Endothelial cell of umbilical vein (primary cell): ENCODE data around the gene SMIM24. TPM values are rescaled to one million over a fixed set of nuclear protein-coding genes. Genes with fewer than 3 reads are reported as not detected.

Source experiments
- BruUV-seq: library from RNA; stranded (reverse); fragments of 400-500 nt; replicated peaks from 2 replicates; lab custom pipeline; 2021; lab: Mats Ljungman, UMichigan
- CTCF ChIA-PET: fragments of 300-600, 350-600 bp; sonication (Branson Sonifier 250); formaldehyde crosslinking; loops from one replicate; lab custom pipeline; 2021; ENCODE audit warnings: antibody characterized with exemption, inconsistent platforms; lab: Charles Lee
- POLR2A ChIA-PET: fragments of 300-600, 350-600 bp; sonication (Branson Sonifier 250); formaldehyde crosslinking; loops from one replicate; lab custom pipeline; 2021; ENCODE audit warnings: antibody characterized with exemption, inconsistent platforms; lab: Charles Lee
- DNase-seq: peaks from one replicate; pipeline ENCODE4 v3.0.0-alpha.2; 2011; ENCODE audit warnings: low read depth, low spot score
- FAIRE-seq: peaks from 2 replicates; lab custom pipeline; 2011; peaks lifted over from hg19 to GRCh38; lab: Jason Lieb, UNC
- H2AFZ ChIP-seq: 2 replicates; pipeline ENCODE4 v1.6.0; 2012; ENCODE audit warnings: low read depth, low read length, control low read depth, inconsistent platforms
- H3K27ac ChIP-seq: 2 replicates; pipeline ENCODE4 v1.5.1; 2011; ENCODE audit warnings: low read depth, mild to moderate bottlenecking, control low read depth, low read length, moderate library complexity; ENCODE audit not compliant: insufficient read depth
- H3K27me3 ChIP-seq, 2 experiments: 2 replicates each; pipeline versions ENCODE4 v1.6.0 to v1.6.1; 2011; ENCODE audit warnings: low read length in 2 of 2, mixed read lengths in 1 of 2; ENCODE audit not compliant: control insufficient read depth in 2 of 2, insufficient read depth in 2 of 2
- H3K36me3 ChIP-seq, 2 experiments: 2 replicates in 1 of 2; 3 replicates in 1 of 2; pipeline ENCODE4 v1.5.1; 2011; ENCODE audit warnings: low read length in 2 of 2, mild to moderate bottlenecking in 1 of 2, moderate library complexity in 1 of 2; ENCODE audit not compliant: control insufficient read depth in 2 of 2, insufficient read depth in 2 of 2; ENCODE audit errors: extremely low read depth in 1 of 2
- H3K4me1 ChIP-seq: 3 replicates; pipeline ENCODE4 v1.5.1; 2011; ENCODE audit warnings: mild to moderate bottlenecking, low read length; ENCODE audit not compliant: control insufficient read depth, insufficient read depth; ENCODE audit errors: extremely low read depth
- H3K4me2 ChIP-seq: 2 replicates; pipeline ENCODE4 v1.6.1; 2011; ENCODE audit warnings: low read length, control low read depth, mixed read lengths; ENCODE audit not compliant: insufficient read depth
- H3K4me3 ChIP-seq, 3 experiments: fragments of 200-600 bp in 1 of 3; sonication (generic), shearing (Covaris generic) in 1 of 3; replicated peaks in 1 of 3; 2 replicates each; pipeline ENCODE4 v1.5.1; 2011 to 2016; ENCODE audit warnings: control low read depth in 3 of 3, low read length in 3 of 3, mild to moderate bottlenecking in 2 of 3, inconsistent platforms in 1 of 3, low read depth in 1 of 3, moderate library complexity in 1 of 3; ENCODE audit not compliant: insufficient read depth in 1 of 3
- H3K79me2 ChIP-seq: 2 replicates; pipeline ENCODE4 v1.6.0; 2012; ENCODE audit warnings: low read length, inconsistent platforms; ENCODE audit not compliant: control insufficient read depth, insufficient read depth
- H3K9ac ChIP-seq: replicated peaks from 2 replicates; pipeline ENCODE3; 2011; ENCODE audit warnings: low read length, control low read depth; ENCODE audit not compliant: insufficient read depth; ENCODE audit errors: extremely low read depth
- H3K9me1 ChIP-seq: replicated peaks from 3 replicates; pipeline ENCODE4 v1.6.0; 2011; ENCODE audit warnings: mild to moderate bottlenecking, low read length; ENCODE audit not compliant: control insufficient read depth, insufficient read depth; ENCODE audit errors: extremely low read depth
- H3K9me3 ChIP-seq: replicated peaks from 2 replicates; pipeline ENCODE4 v1.5.1; 2012; ENCODE audit warnings: low read length, inconsistent platforms; ENCODE audit not compliant: control insufficient read depth, insufficient read depth
- H4K20me1 ChIP-seq: replicated peaks from 2 replicates; pipeline ENCODE3; 2011; ENCODE audit warnings: mild to moderate bottlenecking, low read length; ENCODE audit not compliant: control insufficient read depth, insufficient read depth; ENCODE audit errors: extremely low read depth
- EZH2 ChIP-seq: IDR thresholded peaks from 2 replicates; pipeline ENCODE4 v1.6.1; 2012; ENCODE audit warnings: borderline replicate concordance, low read depth, mild to moderate bottlenecking, moderate library complexity, low read length, inconsistent platforms; ENCODE audit not compliant: severe bottlenecking
- FOS ChIP-seq: IDR thresholded peaks from 2 replicates; pipeline ENCODE4 v1.6.1; 2011; ENCODE audit warnings: mild to moderate bottlenecking, low read length, moderate library complexity, borderline replicate concordance; ENCODE audit not compliant: insufficient read depth
- GATA2 ChIP-seq: IDR thresholded peaks from 2 replicates; pipeline ENCODE4 v1.7.0; 2011; ENCODE audit warnings: low read depth, mild to moderate bottlenecking, moderate library complexity, mixed read lengths, low read length; ENCODE audit not compliant: insufficient read length, insufficient read depth
- JUN ChIP-seq: IDR thresholded peaks from 2 replicates; pipeline ENCODE4 v1.6.1; 2011; ENCODE audit warnings: borderline replicate concordance, low read depth; ENCODE audit not compliant: insufficient read length, insufficient read depth
- MYC ChIP-seq: IDR thresholded peaks from one replicate; pipeline ENCODE4 v1.6.1; 2011; ENCODE audit warnings: mild to moderate bottlenecking, low read depth, low read length
- POLR2A ChIP-seq: IDR thresholded peaks from 2 replicates; pipeline ENCODE4 v1.6.1; 2012; ENCODE audit warnings: low read depth, mild to moderate bottlenecking, control low read depth, low read length
- POLR2AphosphoS5 ChIP-seq: IDR thresholded peaks from 2 replicates; pipeline ENCODE4 v1.6.1; 2012; ENCODE audit warnings: low read depth, mild to moderate bottlenecking, control low read depth, low read length, moderate library complexity; ENCODE audit not compliant: insufficient read depth
- dilution Hi-C: fragments of 300-500 bp; cut with MboI; formaldehyde crosslinking; loops from one replicate; pipeline ENCODE4 v1.15.0; 2019; ENCODE audit warnings: low sequenced_read_pairs; ENCODE audit not compliant: extremely low pct_ligation_motif_present
- intact Hi-C: fragments of 100-400 bp; cut with micrococcal nuclease; formaldehyde crosslinking; loops from one replicate; pipeline ENCODE4 v1.10.0; 2022
- polyA plus RNA-seq, 4 experiments: library from polyadenylated mRNA; depleted of rRNA in 3 of 4; stranded (reverse) in 3 of 4; unstranded in 1 of 4; fragments of >200 nt; gene quantifications; 2 replicates each; pipeline versions ENCODE4 v1.2.1 to v1.2.3, GENCODE V29; 2011 to 2012; ENCODE audit warnings: missing spikeins in 1 of 4
- total RNA-seq: library from RNA; stranded (reverse); gene quantifications from 2 replicates; pipeline ENCODE4 v1.2.3, GENCODE V29; 2021
- TF ChIP-seq, protein P1 (sequence below): IDR thresholded peaks from 2 replicates; pipeline ENCODE4 v1.6.1; 2011; ENCODE audit not compliant: insufficient read depth, insufficient read length
- TF ChIP-seq, protein P2 (sequence below), 2 donors: IDR thresholded peaks; 1 replicate in 1 of 2; 2 replicates in 1 of 2; pipeline ENCODE4 v1.5.1; 2011; ENCODE audit warnings: low read length in 2 of 2, mild to moderate bottlenecking in 2 of 2, moderate library complexity in 2 of 2, control low read depth in 1 of 2, inconsistent platforms in 1 of 2, low read depth in 1 of 2; ENCODE audit not compliant: insufficient read depth in 1 of 2; ENCODE audit errors: extremely low read depth in 1 of 2

Gene SMIM24
- total and polyA plus RNA-seq, 2 donors (not counting 3 experiments of a cell fraction or from before 2014, with no cell fraction given), result not detected

DNA sequence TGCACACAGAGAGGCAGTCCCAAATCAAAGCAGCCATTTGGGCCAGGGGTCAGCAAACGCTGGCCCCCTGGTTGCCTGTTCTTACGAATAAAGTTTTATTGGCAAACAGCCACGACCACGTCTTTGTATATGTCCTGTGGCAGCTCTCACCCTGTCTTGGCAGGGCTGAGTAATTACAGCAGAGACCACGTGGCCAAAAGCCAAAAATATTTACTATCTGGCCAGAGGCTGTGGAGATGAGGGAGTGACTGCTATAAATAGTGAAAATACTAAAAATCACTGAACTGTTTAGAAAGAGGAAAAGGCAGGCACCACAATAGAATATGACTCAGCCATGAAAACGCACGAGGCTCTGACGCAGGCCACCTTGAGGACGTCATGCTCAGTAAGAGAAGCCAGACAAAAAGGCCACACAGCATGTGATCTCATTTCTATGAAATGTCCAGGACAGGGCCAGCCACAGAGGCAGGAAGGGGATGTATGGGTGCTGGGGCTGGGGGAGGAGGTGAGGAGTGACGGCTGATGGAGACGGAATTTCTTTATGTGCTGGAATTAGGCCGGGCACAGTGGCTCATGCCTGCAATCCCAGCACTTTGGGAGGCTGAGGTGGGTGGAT, 29.4 kb downstream of the SMIM24 start:
- H2AFZ ChIP-seq, result no peak overlapping the region
- peaks cover 11% of the 10 kb centered on the region for H3K4me1 ChIP-seq
- H3K4me3 ChIP-seq, result no peak overlapping the region
- BruUV-seq, result no TSS peak
- H4K20me1 ChIP-seq, result no peaks in the 10 kb centered on the region
- H3K9ac ChIP-seq, result peak overlapping the region; percentile 70
- ChIA-PET POLR2A (no interaction called here), CTCF (interaction anchor here (0.8 to 1.5 kb wide), 5 partner anchors 11 to 34 kb away, joined by 3 to 5 read pairs (median 4); no protein-coding TSS in a partner anchor)
- H3K4me2 ChIP-seq, result no peak overlapping the region
- no peaks in the 10 kb centered on the region for H3K9me1 ChIP-seq
- intact Hi-C loops, result loop anchor here (1.0 kb wide), 4 partner anchors 8 to 47 kb away; no protein-coding TSS in a partner anchor
- H3K36me3 ChIP-seq, result peaks cover 5 to 40% of the 10 kb centered on the region in 2 experiments
- dilution Hi-C loops, result no loop called here
- DNase-seq (peak; percentile 99), FAIRE-seq (peak; percentile 99)
- peaks cover 8% of the 10 kb centered on the region for H3K79me2 ChIP-seq
- H3K27me3 ChIP-seq, result no peaks in the 10 kb centered on the region
- no peaks in the 10 kb centered on the region for H3K9me3 ChIP-seq
- peak overlapping the region; percentile 94 for H3K27ac ChIP-seq
- TF ChIP-seq, protein P1, sequence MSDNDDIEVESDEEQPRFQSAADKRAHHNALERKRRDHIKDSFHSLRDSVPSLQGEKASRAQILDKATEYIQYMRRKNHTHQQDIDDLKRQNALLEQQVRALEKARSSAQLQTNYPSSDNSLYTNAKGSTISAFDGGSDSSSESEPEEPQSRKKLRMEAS, result peak; percentile 96
- TF ChIP-seq JUN, result peak; percentile 97
- TF ChIP-seq FOS, result peak; percentile 97
- no peak for TF ChIP-seq EZH2
- TF ChIP-seq GATA2, result no peak
- no peak for TF ChIP-seq POLR2A
- TF ChIP-seq, protein P2, sequence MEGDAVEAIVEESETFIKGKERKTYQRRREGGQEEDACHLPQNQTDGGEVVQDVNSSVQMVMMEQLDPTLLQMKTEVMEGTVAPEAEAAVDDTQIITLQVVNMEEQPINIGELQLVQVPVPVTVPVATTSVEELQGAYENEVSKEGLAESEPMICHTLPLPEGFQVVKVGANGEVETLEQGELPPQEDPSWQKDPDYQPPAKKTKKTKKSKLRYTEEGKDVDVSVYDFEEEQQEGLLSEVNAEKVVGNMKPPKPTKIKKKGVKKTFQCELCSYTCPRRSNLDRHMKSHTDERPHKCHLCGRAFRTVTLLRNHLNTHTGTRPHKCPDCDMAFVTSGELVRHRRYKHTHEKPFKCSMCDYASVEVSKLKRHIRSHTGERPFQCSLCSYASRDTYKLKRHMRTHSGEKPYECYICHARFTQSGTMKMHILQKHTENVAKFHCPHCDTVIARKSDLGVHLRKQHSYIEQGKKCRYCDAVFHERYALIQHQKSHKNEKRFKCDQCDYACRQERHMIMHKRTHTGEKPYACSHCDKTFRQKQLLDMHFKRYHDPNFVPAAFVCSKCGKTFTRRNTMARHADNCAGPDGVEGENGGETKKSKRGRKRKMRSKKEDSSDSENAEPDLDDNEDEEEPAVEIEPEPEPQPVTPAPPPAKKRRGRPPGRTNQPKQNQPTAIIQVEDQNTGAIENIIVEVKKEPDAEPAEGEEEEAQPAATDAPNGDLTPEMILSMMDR (IDR thresholded peaks at IDR 0.05; ENCODE audit: extremely low read depth in 1 of 2, insufficient read depth in 1 of 2, low read depth in 1 of 2, low read length in 2 of 2), result no peak
- TF ChIP-seq MYC, result peak; percentile 47
- peak; percentile 69 for TF ChIP-seq POLR2AphosphoS5
